ENCODE data around the gene S1PR2.

- TF ChIP-seq POLR2AphosphoS5 (IDR thresholded peaks at IDR 0.05; ENCODE audit: low read depth, low read length) (no peak), POLR2A (IDR thresholded peaks at IDR 0.05; ENCODE audit: low read depth, low read length) (no peak), TAF1 (IDR thresholded peaks at IDR 0.05; ENCODE audit: low read depth, low read length) (no peak), SPI1 (IDR thresholded peaks at IDR 0.05; ENCODE audit: low read depth, low read length) (no peak), PAX5 (IDR thresholded peaks at IDR 0.05; ENCODE audit: insufficient read depth, low read length, severe bottlenecking) (no peak), POU2F2 (IDR thresholded peaks at IDR 0.05; ENCODE audit: low read depth, low read length) (no peak)
Measured at GRCh38 chr19:10201176-10201575, 30.0 kb downstream of the S1PR2 start.
